MM.1S (cell line): Measurements from ENCODE around the gene ITGB1.
A peak's percentile ranks its signal among the peaks of the same experiment; 100 is the strongest.
"Not testable (repeated sequence)": the region's sequence is repeated elsewhere in the genome, so short reads cannot be mapped to it uniquely, and the experiment has no call there.

Experiments used
- DNase-seq: peaks from one replicate; pipeline ENCODE4 v3.0.0-alpha.2; 2015
- H2AFZ ChIP-seq: fragments of 300-600 bp; sonication (generic); 2 replicates; pipeline ENCODE4 v1.6.0; 2016; ENCODE audit warnings: antibody characterized with exemption, low read length
- H3F3A ChIP-seq: fragments of 300-600 bp; sonication (generic); 2 replicates; pipeline ENCODE4 v1.6.1; 2016; ENCODE audit warnings: mild to moderate bottlenecking, antibody characterized with exemption, low read length, moderate library complexity, mixed read lengths; ENCODE audit not compliant: insufficient read depth
- H3K27ac ChIP-seq: fragments of 300-600 bp; sonication (generic); 2 replicates; pipeline ENCODE4 v1.5.1; 2016; ENCODE audit warnings: mild to moderate bottlenecking, low read length
- H3K27me3 ChIP-seq: fragments of 300-600 bp; sonication (generic); replicated peaks from 2 replicates; pipeline ENCODE4 v1.6.0; 2016; ENCODE audit warnings: low read length; ENCODE audit not compliant: insufficient read depth
- H3K36me3 ChIP-seq: fragments of 300-600 bp; sonication (generic); replicated peaks from 2 replicates; pipeline ENCODE4 v1.6.1; 2016; ENCODE audit warnings: mild to moderate bottlenecking, low read length, mixed read lengths; ENCODE audit not compliant: insufficient read depth
- H3K4me1 ChIP-seq: fragments of 300-600 bp; sonication (generic); 2 replicates; pipeline ENCODE4 v1.6.1; 2016; ENCODE audit warnings: low read length, mixed read lengths
- H3K4me2 ChIP-seq: fragments of 300-600 bp; sonication (generic); 2 replicates; pipeline ENCODE4 v1.6.0; 2016; ENCODE audit warnings: low read depth, low read length
- H3K4me3 ChIP-seq: fragments of 300-600 bp; sonication (generic); 2 replicates; pipeline ENCODE4 v1.5.1; 2016; ENCODE audit warnings: low read length, mixed read lengths
- H3K79me2 ChIP-seq: fragments of 300-600 bp; sonication (generic); 2 replicates; pipeline ENCODE4 v1.6.1; 2016; ENCODE audit warnings: mixed run types, low read length, mixed read lengths
- H3K9ac ChIP-seq: fragments of 300-600 bp; sonication (generic); 2 replicates; pipeline ENCODE4 v1.6.1; 2016; ENCODE audit warnings: low read length, mixed read lengths
- H3K9me2 ChIP-seq: fragments of 300-600 bp; sonication (generic); replicated peaks from 2 replicates; pipeline ENCODE4 v1.6.1; 2016; ENCODE audit warnings: mild to moderate bottlenecking, low read length, mixed read lengths; ENCODE audit not compliant: insufficient read depth
- H3K9me3 ChIP-seq: fragments of 300-600 bp; sonication (generic); replicated peaks from 2 replicates; pipeline ENCODE4 v1.6.1; 2016; ENCODE audit warnings: mild to moderate bottlenecking, low read length, mixed read lengths; ENCODE audit not compliant: insufficient read depth
- H4K20me1 ChIP-seq: fragments of 300-600 bp; sonication (generic); 2 replicates; pipeline ENCODE4 v1.6.1; 2016; ENCODE audit warnings: mild to moderate bottlenecking, low read length, moderate library complexity, mixed read lengths; ENCODE audit not compliant: insufficient read depth
- EZH2 ChIP-seq: fragments of 300-600 bp; sonication (generic); optimal IDR thresholded peaks from 2 replicates; pipeline ENCODE3; 2017; ENCODE audit warnings: low read depth, mild to moderate bottlenecking, antibody characterized with exemption, low read length, mixed read lengths
- EZH2phosphoT487 ChIP-seq: fragments of 300-600 bp; sonication (generic); IDR thresholded peaks from 2 replicates; pipeline ENCODE4 v1.6.1; 2018; ENCODE audit warnings: antibody characterized with exemption, low read length
- TF ChIP-seq, protein P1 (sequence below): fragments of 300-600 bp; sonication (generic); IDR thresholded peaks from 2 replicates; pipeline ENCODE4 v1.5.1; 2016; ENCODE audit warnings: antibody characterized with exemption, low read length, mixed read lengths

ITGB1 gene

DNA sequence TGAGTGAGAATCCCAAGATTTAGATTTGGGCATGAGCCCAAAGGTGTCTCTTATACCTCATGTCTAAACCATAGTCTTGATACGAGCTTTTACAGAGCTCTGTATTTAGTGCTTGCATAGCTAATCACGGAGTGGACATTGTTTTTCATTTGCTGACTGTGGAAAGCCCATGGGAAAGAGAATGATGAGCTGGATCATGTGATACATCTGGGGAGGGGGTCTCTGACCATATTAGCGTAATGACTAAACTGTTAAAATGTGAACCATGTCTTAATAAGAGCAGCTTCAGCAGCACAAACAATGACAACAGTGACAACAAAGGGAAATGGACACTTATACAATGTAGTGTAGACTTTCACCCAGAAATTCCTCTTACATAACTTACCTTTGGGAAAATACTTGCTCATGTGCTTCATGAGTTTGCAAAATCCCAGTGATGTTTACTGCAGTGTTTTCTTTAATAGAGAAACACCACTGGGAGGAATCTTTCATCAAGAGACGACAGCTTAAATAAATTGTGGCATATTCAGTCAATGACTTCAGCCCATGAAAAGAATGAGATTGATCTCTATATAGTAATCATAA lies 44.0 kb upstream of the ITGB1 start:
- H3K36me3 ChIP-seq, result no peaks in the 10 kb centered on the region
- H4K20me1 ChIP-seq, result no peaks in the 10 kb centered on the region
- no peaks in the 10 kb centered on the region for H3K9me3 ChIP-seq
- TF ChIP-seq, protein P1, sequence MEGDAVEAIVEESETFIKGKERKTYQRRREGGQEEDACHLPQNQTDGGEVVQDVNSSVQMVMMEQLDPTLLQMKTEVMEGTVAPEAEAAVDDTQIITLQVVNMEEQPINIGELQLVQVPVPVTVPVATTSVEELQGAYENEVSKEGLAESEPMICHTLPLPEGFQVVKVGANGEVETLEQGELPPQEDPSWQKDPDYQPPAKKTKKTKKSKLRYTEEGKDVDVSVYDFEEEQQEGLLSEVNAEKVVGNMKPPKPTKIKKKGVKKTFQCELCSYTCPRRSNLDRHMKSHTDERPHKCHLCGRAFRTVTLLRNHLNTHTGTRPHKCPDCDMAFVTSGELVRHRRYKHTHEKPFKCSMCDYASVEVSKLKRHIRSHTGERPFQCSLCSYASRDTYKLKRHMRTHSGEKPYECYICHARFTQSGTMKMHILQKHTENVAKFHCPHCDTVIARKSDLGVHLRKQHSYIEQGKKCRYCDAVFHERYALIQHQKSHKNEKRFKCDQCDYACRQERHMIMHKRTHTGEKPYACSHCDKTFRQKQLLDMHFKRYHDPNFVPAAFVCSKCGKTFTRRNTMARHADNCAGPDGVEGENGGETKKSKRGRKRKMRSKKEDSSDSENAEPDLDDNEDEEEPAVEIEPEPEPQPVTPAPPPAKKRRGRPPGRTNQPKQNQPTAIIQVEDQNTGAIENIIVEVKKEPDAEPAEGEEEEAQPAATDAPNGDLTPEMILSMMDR, result no peak
- no peak for TF ChIP-seq EZH2
- no peak for TF ChIP-seq EZH2phosphoT487
- H3K9me2 ChIP-seq, result no peaks in the 10 kb centered on the region
- no peak overlapping the region for H3K9ac ChIP-seq
- no peak overlapping the region for H3K4me3 ChIP-seq
- H3K4me2 ChIP-seq, result no peak overlapping the region
- H3K79me2 ChIP-seq, result no peaks in the 10 kb centered on the region
- H3K4me1 ChIP-seq, result no peaks in the 10 kb centered on the region
- no peaks in the 10 kb centered on the region for H3F3A ChIP-seq
- no peaks in the 10 kb centered on the region for H3K27me3 ChIP-seq
- no peak overlapping the region for H2AFZ ChIP-seq
- no peak overlapping the region for H3K27ac ChIP-seq
- DNase-seq, result no peak

GRCh38 chr10:32998060-32998581 lies 40.1 kb upstream of the ITGB1 start:
- H3F3A ChIP-seq, H4K20me1 ChIP-seq, H3K36me3 ChIP-seq, H2AFZ ChIP-seq, H3K9me2 ChIP-seq, H3K9me3 ChIP-seq, H3K79me2 ChIP-seq, H3K9ac ChIP-seq, H3K27me3 ChIP-seq, H3K27ac ChIP-seq, H3K4me3 ChIP-seq, DNase-seq, H3K4me2 ChIP-seq: not testable (repeated sequence)
- peaks cover 11% of the 10 kb centered on the region for H3K4me1 ChIP-seq

- Histone ChIP-seq H3K4me2 (peak overlapping the region; percentile 28; the same call in 1 of the 2 replicates), H3K9me3 (no peaks in the 10 kb centered on the region), H3K27me3 (no peaks in the 10 kb centered on the region), H3K27ac (peak overlapping the region; percentile 11; the same call in 1 of the 2 replicates), H3K4me3 (no peak overlapping the region), H4K20me1 (no peaks in the 10 kb centered on the region), H3K4me1 (peaks cover 11% of the 10 kb centered on the region), H2AFZ (peak overlapping the region; percentile 30), H3K36me3 (no peaks in the 10 kb centered on the region), H3K9ac (no peak overlapping the region), H3F3A (0 out of 2 replicates have a peak, but pooled peaks cover 4% of the 10 kb centered on the region), H3K9me2 (no peaks in the 10 kb centered on the region), H3K79me2 (no peaks in the 10 kb centered on the region)
- DNase-seq, result peak; percentile 89
- no peak for TF ChIP-seq EZH2phosphoT487
These were observed 37.7 kb upstream of the ITGB1 start for GRCh38 chr10:32995751-32996150.

GRCh38 chr10:32995066-32995622 lies 37.1 kb upstream of the ITGB1 start:
- H2AFZ ChIP-seq, result peak overlapping the region; percentile 30
- 0 out of 2 replicates have a peak, but pooled peaks cover 4% of the 10 kb centered on the region for H3F3A ChIP-seq
- H3K36me3 ChIP-seq, result no peaks in the 10 kb centered on the region
- no peaks in the 10 kb centered on the region for H3K9me2 ChIP-seq
- DNase-seq, result no peak
- peaks cover 11% of the 10 kb centered on the region for H3K4me1 ChIP-seq
- H3K9me3 ChIP-seq, result no peaks in the 10 kb centered on the region
- no peaks in the 10 kb centered on the region for H3K27me3 ChIP-seq
- H3K9ac ChIP-seq, result no peak overlapping the region
- H3K27ac ChIP-seq, result peak overlapping the region; percentile 11; the same call in 1 of the 2 replicates
- no peak overlapping the region for H3K4me3 ChIP-seq
- peak overlapping the region; percentile 28; the same call in 1 of the 2 replicates for H3K4me2 ChIP-seq
- H3K79me2 ChIP-seq, result no peaks in the 10 kb centered on the region
- TF ChIP-seq EZH2, result no peak
- TF ChIP-seq EZH2phosphoT487, result no peak
- TF ChIP-seq, protein P1, result no peak
- no peaks in the 10 kb centered on the region for H4K20me1 ChIP-seq

GRCh38 chr10:32994632-32995031 lies 36.6 kb upstream of the ITGB1 start:
- H3K27me3 ChIP-seq, H3K9me3 ChIP-seq, H3K4me3 ChIP-seq, H3F3A ChIP-seq, H3K9me2 ChIP-seq, H2AFZ ChIP-seq, H3K4me2 ChIP-seq, DNase-seq, H3K36me3 ChIP-seq, H3K79me2 ChIP-seq, H3K27ac ChIP-seq, H4K20me1 ChIP-seq, H3K9ac ChIP-seq: not testable (repeated sequence)
- peaks cover 11% of the 10 kb centered on the region for H3K4me1 ChIP-seq

DNA sequence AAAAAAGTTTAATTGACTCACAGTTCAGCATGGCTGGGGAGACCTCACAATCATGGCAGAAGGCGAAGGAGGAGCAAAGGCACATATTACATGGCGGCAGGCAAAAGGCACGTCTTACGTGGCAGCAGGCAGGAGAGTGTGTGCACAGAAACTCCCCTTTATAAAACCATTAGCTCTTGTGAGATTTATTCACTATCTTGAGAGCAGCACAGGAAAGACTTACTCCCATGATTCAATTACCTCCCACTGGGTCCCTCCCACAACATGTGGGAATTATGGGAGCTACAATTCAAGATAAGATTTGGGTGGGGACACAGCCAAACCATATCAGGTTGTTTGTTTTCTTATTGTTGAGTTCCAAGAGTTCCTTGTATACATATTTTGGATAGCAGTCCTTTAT lies 34.3 kb upstream of the ITGB1 start:
- H3K9me2 ChIP-seq, H3K79me2 ChIP-seq, DNase-seq, H3K9ac ChIP-seq, H3K27ac ChIP-seq, H3K9me3 ChIP-seq, H3K27me3 ChIP-seq, H2AFZ ChIP-seq, H3K4me2 ChIP-seq, H3F3A ChIP-seq, H3K36me3 ChIP-seq, H4K20me1 ChIP-seq, H3K4me3 ChIP-seq: not testable (repeated sequence)
- H3K4me1 ChIP-seq, result peaks cover 11% of the 10 kb centered on the region
